Uterus (tissue), 2 donors: ENCODE measurements around the gene AP1S3.

ENCODE experiments used
- CTCF ChIP-seq, 4 experiments: fragments of 200-600 bp in 2 of 4; fragments of 450-650 bp in 2 of 4; sonication (generic) in 2 of 4; IDR thresholded peaks; one replicate each; pipeline ENCODE4 v1.5.1; 2016 to 2019; ENCODE audit warnings: antibody characterized with exemption in 4 of 4, mild to moderate bottlenecking in 2 of 4, moderate library complexity in 1 of 4
- POLR2A ChIP-seq, 2 donors: fragments of 450-650 bp; IDR thresholded peaks; one replicate each; pipeline ENCODE4 v1.6.1; 2016; ENCODE audit warnings: antibody characterized with exemption in 2 of 2, mild to moderate bottlenecking in 1 of 2, moderate library complexity in 1 of 2

- TF ChIP-seq CTCF (IDR thresholded peaks at IDR 0.05), result no peak
- TF ChIP-seq POLR2A (IDR thresholded peaks at IDR 0.05), result no peak
These were observed 49.3 kb upstream of the AP1S3 start for GRCh38 chr2:223886726-223887125.
